HG03066 (cell line): Measurements from ENCODE around the gene PXMP4.

Experiments
- ATAC-seq: cut with Tn5 transposase; IDR thresholded peaks from one replicate; pipeline ENCODE4 v1.9.1; 2021; ENCODE audit warnings: low read depth; ENCODE audit not compliant: unreplicated experiment

Gene PXMP4

DNA sequence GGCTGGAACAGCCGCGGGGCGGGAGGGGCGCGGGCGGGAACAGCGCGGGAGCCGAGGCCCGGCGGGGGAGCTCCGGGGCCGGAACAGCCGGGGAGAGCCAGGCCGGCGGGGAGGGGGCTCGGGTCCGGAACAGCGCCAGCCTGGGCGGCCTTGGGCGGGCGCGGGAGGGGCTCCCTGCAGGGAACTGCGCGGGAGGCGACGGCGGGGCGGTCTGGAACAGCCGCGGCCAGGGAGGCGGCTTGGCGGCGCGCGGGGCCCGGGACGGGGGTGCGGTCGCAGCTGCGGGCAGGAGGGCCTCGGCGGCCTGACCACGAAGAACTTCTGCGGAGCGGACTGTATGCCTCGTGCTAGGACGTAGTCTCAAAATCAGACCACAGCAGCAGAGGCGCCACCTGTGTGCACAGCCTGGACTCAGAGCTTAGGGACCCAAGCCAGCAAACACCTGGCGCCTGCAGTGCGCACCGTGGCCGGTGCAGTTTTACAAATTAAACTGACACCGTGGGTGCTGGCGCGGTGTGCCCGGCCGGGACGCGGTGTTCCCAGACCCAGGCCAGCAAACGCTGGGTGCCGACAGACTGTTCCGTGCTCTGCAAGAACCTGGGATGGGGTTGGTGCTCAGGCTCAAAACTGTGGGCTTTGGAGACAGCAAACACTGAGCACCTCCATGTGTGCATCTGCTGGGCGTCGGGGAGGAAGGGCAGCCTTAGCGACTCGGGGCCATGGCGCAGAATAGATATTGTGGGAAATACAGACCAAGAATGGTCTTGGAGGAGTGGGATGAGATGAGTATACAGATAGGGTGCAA lies 12.3 kb upstream of the PXMP4 start:
- ATAC-seq: peak; percentile 51

DNA sequence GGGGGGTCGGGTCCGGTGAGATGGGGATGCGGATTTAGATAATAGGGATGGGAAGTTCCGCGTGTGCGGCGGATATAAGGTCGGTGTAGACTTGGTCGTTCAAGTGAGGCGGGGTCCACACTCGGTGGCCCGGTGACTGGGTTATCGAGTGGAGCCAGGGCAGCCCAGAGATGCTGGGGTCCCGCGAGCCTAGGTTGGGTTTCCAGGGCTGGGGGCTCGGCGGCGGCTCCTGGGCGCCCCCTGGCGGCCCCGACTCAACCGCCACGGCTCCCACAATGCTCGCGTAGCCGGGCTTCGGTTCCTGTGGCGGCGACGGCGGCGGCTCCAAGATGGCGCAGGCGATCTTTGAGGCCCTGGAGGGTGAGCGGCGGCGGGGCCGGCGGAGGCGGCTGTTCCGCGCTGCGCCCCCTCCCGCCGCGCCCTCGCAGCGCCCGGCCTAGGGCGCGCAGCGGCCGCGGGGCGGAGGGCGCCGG lies 11.6 kb upstream of the PXMP4 start, which contains the start of gene ZNF341:
ZNF341 (plus strand) TSS at position 304 of the 473 bp plus-strand sequence; CDS start at position 330, 26 bp downstream.
- peak; percentile 62 for ATAC-seq

DNA sequence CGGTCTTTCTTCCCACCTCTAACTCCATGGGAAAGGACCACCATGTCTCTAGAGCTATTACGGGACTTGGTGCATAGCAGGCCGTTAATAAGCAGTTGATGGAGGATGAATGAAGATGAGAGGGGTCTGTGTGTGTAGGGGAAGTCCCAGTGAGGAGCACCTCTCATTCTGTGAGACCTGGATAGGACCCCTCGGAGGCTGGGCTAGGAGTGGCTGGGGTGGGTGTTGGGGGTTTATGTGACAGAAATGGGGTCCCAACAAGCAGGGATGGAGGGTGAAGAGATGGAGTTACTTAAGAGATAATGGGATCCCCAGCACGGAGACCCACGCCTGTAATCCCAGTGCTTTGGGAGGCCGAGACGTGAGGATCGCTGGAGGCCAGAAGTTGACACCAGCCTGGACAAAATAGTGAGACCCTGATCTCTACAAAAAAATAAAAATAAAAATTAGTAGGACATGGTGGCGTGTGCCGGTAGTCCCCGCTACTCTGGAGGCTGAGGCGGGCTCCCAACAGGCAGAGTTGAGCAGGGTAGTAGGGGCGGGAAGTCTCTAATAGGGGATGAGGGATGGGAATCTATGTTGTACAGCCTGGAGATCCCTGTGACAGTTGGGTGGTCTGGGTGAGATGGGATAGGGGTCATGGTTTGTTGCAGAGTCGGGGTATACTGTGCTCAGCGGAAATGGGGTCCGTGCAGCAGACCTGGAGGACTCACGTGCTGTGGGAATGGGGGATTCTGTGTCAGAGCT lies 11.0 kb upstream of the PXMP4 start:
- no peak for ATAC-seq

DNA sequence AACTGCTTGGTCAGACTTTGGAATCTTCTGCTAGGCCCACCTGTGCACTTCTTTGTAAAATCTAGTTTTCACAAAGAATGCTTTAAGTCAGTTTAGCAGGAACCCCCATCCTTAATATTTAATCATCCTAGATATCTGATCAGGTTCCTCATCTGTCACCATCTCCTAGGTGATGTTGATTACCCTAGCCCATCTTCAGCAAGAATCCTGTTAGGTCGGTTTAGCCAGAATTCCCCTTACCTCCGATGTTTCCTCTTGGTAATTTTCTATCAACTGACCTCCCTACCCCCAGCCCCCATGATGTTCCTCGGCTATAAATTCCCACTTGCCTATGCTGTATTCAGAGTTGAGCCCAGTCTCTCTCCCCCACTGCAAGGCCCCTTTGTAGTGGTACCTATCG lies 9.0 kb upstream of the PXMP4 start:
- no peak for ATAC-seq

DNA sequence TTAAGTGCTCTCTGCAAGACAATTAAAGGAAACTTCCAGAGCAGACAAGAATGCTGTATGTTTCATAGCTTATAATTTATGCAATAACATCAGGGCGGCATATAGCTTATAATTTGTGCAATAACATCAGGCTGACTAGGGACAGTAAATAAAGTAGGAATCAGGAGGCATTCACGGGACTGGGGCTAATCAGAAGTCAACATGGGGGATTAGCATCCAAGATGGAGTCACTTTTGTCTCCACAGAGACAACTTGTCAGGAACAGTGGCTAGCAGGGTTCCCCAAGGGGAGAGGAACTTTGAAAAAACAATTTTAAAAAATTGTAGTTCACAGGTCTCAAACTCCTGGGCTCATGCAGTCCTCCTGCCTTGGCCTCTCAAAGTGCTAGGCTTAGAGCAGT lies 8.4 kb upstream of the PXMP4 start:
- no peak for ATAC-seq

DNA sequence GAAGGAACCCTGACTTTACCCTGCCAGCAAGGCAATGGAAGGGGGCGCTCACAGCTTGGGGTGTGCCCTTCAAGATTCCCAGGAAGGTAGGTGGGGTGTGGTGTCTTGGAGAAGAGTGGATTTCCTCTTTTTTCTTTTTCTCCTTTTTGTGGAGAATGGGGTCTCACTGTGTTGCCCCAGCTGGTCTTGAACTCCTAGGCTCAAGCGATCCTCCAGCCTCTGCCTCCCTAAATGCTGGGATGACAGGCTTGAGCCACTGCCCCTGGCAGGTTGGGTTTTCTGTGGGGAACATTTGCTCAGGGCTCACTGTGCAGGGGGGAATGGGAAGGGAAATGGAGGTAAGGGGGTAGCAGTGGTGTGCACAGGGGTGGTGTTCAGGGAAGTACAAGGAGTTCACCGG lies 7.7 kb upstream of the PXMP4 start:
- ATAC-seq: no peak

DNA sequence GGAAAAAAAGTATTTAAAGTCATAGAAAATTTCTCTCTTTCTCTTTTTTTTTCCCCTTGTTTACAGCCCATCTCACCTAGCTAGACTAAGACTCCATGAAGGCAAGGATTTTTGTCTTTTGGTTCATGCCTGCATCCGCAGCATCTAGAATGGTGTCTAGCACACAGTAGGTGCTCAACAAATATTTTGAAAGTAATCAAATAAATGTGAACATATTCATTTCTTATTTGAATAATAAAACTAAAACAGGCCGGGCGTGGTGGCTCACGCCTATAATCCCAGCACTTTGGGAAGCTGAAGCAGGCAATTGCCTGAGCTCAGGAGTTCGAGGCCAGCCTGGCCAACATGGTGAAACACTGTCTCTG lies 7.0 kb upstream of the PXMP4 start:
- no peak for ATAC-seq

DNA sequence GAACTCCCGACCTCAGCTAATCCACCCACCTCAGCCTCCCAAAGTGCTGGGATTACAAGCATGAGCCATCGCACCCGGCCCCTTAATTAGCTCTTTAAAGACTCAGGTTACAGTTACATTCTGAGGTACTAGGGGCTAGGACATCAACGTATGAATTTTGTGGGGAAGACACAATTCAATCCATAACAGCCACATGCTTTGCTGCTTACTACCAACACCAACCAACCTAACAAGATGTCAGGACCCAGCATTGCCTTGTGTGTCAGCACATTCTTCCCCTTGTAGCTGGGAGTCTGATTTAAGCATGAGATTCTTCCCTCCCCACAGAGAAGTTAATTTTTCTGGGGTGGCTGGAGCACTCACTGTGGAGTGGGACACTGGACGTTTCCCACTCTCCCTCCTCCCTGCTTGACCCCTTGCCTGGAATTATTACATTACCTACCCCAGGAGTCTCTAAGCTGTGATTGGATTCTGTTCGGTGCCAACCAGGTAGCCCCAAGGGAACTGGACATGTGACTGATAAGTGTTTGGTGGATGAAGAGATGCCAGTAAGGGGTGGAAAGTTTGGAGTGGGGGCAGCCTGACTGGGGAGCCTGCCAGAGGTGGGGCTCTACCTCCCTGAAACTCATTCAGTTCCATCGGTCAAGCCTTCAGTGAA lies 5.6 kb upstream of the PXMP4 start:
- ATAC-seq: no peak

DNA sequence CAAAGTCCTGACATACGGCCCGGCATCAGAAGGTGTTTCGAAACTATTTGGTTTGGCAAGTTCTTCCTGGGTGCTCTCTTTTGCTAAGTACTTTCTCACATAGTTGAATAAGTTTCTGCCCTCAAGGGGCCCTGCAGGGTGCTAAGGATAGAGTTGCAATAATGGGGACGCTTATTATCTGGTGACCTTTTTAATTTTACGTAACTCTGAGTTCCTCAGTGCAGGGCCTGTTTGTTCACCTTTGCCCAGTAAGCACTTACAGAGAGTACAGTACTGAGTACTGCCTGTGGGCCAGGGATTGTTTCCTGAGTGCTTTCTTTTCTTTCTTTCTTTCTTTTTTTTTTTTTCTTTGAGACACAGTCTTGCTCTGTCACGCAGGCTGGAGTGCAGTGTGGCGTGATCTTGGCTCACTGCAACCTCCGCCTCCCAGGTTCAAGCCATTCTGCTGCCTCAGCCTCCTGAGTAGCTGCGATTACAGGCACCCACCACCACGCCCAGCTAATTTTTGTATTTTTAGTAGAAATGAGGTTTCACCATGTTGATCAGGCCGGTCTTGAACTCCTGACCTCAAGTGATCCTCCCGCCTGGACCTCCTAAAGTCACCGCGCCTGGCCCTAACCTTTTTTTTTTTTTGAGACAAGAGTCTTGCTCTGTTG lies 4.5 kb upstream of the PXMP4 start:
- no peak for ATAC-seq

DNA sequence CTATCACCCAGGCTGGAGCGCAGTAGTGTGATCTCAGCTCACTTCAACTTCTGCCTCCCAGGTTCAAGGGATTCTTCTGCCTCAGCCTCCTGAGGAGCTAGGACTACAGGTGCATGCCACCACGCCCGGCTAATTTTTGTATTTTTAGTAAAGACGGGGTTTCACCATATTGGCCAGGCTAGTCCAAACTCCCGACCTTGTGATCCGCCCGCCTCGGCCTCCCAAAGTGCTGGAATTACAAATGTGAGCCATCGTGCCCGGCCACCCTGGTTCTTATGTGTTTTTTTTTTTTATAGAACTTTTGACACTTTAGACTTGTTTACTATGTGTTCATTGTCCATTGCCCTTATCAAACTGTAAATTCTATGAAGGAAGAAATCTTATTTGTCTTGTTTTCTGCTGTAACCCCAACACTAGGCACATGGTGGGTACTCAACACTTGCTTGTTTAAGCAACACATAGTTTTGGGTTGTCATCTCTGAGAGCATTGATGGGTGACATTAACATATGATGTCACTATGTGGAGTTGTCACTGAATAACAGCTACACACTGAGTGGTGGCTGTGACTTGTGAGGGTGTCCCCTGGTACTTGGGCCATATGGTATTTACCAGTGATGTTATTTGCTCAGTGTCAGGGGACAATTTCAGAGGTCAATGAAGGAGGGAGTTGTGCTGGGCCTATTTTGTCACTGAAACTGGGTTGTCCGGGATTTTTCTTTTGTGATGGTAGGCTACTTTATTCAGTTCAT lies 1.5 kb upstream of the PXMP4 start:
- no peak for ATAC-seq

DNA sequence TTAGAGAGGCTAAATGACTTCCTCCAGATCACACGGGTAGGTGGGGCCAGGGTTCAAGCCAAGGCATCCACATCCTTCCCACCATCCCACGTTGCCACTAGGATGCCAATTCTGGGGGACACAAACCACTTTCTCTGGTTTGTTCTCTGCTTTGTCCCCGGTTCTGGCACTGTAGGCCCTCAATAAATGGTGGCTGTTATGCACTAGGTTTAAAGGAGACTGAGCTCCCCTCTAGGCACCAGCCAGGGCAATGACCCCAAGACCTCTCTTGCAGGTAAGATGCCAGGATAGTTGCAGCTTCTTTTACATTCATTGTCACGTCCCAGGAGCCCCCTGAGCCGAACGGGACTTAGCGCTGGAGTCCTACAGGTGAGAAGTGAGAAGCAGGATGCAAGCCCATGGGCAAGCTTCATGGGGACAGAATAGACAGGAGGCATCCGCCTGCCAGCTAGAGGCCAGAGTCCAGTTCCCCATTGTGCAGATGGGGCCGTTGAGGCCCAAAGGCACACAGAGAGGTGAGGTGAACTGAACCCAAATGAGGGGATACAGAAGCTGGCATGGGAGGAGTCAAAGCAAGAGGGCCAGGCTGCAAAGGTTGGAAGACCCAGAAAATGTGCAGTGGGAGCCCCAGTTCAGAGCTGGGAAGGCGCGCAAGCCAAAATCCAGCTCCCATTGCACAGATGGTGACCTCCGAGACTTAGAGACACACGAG lies 677 bp downstream of the PXMP4 start:
- no peak for ATAC-seq

DNA sequence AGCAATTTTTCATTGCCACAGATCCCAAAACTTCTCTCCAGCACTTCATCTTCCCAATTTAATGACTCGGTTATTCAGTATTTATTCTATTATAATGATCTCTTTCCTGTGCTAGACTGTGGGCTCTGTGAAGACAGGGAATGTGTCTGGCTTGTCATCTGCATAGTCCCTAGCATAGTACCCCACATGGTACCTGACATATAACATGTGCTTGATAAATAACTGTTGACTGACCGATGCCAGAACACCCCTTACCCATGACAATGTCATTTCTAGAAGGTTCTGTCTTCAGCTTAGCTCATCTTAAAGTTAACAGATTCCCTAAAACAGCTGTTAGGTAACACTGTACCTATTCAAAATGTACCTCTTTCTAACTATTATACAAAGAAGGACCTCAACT lies 3.6 kb downstream of the PXMP4 start:
- no peak for ATAC-seq

DNA sequence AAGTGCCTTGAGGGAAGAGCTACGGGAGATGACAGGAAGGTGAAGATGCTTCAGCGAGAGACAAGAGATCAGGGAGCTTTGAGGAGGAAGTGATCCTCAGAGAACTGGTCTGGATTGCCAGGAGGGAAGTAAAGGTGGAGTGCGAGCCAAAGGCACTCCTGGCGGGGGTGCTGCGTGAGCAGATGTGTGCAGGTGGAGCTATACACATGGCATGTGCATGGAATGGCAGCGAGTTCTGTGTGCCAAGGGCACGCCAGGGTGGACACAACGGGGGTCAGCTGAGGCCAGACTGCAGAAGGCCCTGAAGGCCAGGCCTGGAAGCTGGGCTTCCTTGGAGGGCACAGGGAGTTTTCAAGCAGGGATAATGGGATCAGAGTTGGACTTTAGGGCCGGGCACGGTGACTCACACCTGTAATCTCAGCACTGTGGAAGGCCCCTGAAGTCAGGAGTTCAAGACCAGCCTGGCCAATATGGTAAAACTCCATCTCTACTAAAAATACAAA lies 6.2 kb downstream of the PXMP4 start:
- no peak for ATAC-seq

DNA sequence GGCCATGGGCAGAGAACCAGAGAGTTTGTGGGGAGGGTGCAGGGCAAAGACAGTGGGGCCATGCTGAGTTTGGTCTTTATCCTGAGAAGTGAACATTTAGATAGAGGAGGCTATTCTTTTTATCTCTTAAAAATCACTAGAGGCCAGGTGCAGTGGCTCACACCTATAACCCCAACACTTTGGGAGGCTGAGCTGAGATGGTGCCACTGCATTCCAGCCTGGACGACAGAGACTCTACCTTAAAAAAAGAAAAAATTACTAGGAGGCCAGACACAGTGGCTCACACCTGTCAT lies 8.7 kb downstream of the PXMP4 start:
- ATAC-seq: no peak

DNA sequence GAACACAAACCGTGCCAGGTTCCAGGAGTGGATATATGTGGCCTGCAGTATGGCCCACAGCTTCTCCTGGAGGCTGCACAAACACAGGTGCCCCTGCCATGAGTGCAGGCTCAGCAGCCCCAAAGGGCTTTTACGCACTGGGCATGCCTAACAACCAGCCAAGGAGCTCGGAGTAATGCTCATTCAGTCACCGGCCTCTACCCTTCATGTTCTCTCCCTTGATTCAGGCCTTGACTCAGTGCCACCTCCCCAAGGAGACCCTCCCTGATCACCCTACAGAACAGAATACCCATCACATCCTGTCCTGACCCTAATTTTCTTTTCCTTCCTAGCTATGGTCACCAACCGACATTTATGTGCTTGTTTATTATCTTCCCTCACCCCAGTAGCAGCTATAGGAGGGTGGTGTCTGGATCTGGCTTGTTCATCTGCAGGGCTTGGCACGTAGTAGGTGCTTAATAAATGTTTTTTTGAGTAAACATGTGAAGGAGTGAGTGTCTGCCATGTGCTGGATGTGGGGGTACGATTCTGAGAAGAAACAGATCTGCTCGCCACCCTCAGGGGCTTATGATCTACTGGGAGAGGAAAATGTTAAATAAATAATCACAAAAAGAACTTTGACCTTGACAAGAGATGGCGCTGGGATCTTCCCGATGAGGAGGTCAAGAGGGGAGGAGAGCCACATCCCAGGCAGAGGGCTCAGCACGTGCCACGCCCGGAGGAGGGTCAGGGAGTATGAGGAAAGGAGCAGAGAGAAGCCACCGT lies 9.2 kb downstream of the PXMP4 start:
- no peak for ATAC-seq

DNA sequence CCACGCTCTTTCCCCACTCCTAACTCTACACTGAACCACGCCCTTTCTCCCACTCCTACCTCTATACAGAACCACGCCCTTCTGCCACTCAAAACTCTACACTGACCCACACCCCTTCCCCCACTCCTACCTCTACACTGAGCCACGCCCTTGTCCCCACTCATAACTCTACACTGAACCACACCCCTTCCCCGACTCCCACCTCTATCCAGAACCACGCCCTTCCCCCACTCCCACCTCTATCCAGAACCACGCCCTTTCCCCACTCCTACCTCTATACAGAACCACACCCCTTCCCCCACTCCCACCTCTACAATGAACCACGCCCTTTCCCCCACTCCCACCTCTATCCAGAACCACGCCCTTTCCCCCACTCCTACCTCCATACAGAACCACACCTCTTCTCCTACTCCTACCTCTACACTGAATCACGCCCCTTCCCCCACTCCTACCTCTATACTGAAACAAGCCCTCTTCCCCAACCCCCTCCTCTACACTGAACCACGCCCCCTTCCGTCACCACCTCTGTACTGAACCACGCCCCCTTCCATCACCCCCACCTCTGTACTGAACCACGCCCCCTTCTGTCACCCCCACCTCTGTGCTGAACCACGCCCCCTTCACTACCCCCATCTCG lies 10.1 kb downstream of the PXMP4 start:
- no peak for ATAC-seq

DNA sequence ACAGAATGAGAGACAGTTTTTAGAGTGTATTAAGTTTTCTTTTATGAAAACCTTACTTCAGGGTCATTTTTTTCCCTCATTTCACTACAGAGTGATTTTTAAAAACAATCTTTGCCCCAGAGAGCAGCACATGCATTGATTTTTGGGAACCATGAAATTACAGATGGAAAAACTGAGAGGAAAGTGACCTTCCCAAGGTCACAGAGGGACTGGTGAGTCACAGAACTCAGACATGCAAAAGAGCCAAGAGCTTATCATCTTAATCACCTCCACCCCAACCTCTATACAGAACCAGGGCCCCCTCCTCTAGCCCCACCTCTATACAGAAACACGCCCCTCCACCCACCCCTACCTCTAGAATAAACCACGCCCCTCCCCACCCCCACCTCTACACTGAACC lies 10.7 kb downstream of the PXMP4 start:
- no peak for ATAC-seq

DNA sequence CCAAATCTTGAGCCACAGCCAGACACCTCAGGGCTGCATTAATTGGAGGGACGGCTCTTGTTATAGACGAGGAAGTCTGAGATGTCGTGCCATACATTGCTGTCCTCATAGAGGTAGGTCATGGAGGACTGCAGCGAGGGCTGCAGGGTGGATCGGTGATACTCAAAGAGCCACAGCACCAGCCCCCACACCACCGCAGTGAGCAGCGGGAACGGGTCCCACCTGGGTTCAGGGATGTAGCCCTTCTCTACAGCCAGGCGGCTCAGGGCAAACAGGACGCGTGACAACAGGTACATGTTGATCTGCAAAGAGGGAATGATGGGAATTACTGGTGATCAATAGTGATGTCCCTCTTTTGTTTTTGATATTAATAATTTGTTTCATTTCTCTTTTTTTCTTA lies 12.4 kb downstream of the PXMP4 start:
- ATAC-seq: no peak
